ENCODE data around the gene LYAR. TPM values are rescaled to one million over a fixed set of nuclear protein-coding genes. Genes with fewer than 3 reads are reported as not detected.

The LYAR gene
- total and polyA plus RNA-seq, 2 of the 13 experiments (the other 11 are each of a cell fraction or from before 2014, with no cell fraction given): 7.8 to 94.2 TPM

DNA sequence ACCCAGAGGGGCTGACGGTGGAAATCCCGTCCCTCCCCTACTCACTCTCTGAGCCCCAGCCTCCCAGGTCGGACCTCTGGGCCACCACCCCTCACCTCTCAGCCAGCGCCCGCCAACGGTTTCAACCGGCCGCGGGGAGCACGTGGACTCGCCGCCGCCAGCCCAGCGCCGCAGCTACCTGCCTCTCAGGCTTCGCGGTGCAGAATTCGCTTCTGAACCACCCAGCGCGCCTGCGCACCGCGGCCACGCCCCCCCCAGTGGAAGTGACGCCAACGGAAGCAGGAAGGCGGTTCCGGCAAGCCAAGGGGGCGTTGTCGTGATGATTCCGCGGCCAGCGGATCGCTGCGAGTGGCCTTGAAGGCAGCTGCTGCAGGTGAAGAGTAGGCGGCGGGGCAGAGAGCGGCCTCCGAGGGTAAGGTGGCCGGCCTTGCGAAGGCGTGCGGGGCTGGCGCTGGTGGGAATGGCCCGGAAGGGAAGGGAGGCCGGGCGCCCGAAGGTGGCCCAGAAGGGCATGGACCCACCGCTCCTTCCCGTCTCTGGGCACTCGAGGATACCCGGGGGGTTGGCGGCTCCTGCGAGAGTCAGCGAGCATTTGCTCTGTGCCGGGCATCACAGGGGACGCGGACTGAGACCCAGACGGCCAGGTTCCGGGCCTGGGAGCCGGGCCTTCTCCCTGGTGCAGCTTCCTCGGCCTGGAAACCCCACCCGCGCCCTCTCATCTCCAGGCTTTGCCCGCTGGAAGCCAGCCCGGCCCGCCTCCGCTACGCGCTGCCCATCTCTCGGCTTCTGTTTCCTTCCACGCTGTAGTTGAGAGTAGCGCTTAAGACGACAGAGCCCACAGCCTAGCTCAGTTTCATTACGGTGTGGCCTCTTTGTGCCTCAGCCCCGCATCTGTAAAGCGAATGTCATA is at the start of gene LYAR, which contains the start of gene ZBTB49 (continued):
- TF ChIP-seq, protein P1, sequence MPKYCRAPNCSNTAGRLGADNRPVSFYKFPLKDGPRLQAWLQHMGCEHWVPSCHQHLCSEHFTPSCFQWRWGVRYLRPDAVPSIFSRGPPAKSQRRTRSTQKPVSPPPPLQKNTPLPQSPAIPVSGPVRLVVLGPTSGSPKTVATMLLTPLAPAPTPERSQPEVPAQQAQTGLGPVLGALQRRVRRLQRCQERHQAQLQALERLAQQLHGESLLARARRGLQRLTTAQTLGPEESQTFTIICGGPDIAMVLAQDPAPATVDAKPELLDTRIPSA (CRISPR knock-in tag; IDR thresholded peaks at IDR 0.05; ENCODE audit: borderline replicate concordance): no peak
- TF ChIP-seq TCF12 (IDR thresholded peaks at IDR 0.05): no peak
- TF ChIP-seq TCF12 (CRISPR knock-in tag; IDR thresholded peaks at IDR 0.05): no peak
- TF ChIP-seq, protein P2, sequence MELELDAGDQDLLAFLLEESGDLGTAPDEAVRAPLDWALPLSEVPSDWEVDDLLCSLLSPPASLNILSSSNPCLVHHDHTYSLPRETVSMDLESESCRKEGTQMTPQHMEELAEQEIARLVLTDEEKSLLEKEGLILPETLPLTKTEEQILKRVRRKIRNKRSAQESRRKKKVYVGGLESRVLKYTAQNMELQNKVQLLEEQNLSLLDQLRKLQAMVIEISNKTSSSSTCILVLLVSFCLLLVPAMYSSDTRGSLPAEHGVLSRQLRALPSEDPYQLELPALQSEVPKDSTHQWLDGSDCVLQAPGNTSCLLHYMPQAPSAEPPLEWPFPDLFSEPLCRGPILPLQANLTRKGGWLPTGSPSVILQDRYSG (CRISPR knock-in tag; IDR thresholded peaks at IDR 0.05): no peak
- TF ChIP-seq ZNF577 (CRISPR knock-in tag; IDR thresholded peaks at IDR 0.05; ENCODE audit: borderline replicate concordance, low read depth): no peak
- TF ChIP-seq, protein P3, sequence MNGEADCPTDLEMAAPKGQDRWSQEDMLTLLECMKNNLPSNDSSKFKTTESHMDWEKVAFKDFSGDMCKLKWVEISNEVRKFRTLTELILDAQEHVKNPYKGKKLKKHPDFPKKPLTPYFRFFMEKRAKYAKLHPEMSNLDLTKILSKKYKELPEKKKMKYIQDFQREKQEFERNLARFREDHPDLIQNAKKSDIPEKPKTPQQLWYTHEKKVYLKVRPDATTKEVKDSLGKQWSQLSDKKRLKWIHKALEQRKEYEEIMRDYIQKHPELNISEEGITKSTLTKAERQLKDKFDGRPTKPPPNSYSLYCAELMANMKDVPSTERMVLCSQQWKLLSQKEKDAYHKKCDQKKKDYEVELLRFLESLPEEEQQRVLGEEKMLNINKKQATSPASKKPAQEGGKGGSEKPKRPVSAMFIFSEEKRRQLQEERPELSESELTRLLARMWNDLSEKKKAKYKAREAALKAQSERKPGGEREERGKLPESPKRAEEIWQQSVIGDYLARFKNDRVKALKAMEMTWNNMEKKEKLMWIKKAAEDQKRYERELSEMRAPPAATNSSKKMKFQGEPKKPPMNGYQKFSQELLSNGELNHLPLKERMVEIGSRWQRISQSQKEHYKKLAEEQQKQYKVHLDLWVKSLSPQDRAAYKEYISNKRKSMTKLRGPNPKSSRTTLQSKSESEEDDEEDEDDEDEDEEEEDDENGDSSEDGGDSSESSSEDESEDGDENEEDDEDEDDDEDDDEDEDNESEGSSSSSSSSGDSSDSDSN (CRISPR knock-in tag; IDR thresholded peaks at IDR 0.05): peak; percentile 89
- 0 out of 2 replicates have a peak, but pooled peaks have one; percentile 22 for TF ChIP-seq SNAPC2 (CRISPR knock-in tag; IDR thresholded peaks at IDR 0.05)
- TF ChIP-seq, protein P4, sequence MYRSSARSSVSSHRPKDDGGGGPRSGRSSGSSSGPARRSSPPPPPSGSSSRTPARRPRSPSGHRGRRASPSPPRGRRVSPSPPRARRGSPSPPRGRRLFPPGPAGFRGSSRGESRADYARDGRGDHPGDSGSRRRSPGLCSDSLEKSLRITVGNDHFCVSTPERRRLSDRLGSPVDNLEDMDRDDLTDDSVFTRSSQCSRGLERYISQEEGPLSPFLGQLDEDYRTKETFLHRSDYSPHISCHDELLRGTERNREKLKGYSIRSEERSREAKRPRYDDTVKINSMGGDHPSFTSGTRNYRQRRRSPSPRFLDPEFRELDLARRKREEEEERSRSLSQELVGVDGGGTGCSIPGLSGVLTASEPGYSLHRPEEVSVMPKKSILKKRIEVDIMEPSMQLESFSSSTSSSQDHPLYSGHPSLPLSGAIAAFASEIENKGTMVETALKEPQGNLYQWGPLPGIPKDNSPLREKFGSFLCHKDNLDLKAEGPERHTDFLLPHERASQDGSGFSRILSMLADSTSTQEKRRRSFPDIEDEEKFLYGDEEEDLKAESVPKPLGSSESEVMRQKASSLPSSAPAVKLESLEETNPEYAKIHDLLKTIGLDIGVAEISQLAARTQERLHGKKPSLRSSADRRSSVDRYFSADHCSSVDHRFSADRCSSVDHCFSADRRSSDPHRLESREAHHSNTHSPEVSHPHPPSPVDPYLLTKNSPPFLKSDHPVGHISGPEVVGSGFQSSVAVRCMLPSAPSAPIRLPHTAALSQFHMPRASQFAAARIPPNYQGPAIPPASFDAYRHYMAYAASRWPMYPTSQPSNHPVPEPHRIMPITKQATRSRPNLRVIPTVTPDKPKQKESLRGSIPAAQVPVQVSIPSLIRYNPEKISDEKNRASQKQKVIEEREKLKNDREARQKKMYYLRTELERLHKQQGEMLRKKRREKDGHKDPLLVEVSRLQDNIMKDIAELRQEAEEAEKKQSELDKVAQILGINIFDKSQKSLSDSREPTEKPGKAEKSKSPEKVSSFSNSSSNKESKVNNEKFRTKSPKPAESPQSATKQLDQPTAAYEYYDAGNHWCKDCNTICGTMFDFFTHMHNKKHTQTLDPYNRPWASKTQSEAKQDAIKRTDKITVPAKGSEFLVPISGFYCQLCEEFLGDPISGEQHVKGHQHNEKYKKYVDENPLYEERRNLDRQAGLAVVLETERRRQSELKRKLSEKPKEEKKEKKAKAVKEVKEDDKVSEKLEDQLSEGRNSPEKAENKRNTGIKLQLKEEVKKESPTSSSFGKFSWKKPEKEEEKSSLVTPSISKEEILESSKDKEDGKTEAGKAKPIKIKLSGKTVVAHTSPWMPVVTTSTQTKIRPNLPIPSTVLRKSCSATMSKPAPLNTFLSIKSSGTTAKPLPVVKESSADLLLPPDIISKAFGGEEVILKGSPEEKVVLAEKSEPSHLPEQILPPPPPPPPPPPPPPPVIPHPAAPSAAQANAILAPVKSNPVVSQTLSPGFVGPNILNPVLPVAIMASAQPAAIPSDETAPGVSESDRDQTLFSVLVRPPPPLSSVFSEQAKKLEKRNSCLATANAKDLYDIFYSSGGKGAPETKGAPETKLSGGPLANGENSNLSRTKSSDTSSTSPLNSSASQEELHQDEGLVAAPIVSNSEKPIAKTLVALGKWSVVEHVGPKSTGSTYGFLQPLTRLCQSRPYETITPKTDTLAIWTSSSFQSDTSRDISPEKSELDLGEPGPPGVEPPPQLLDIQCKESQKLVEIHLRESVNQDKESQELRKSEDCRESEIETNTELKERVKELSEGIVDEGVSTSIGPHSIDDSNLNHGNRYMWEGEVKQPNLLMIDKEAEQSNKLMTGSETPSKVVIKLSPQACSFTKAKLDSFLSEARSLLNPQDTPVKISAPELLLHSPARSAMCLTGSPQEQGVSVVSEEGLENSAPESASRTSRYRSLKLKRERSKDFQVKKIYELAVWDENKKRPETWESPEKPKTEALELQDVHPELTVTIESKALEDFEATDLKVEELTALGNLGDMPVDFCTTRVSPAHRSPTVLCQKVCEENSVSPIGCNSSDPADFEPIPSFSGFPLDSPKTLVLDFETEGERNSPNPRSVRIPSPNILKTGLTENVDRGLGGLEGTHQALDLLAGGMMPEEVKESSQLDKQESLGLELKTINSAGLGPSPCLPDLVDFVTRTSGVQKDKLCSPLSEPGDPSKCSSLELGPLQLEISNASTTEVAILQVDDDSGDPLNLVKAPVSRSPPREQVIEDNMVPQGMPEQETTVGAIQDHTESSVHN (CRISPR knock-in tag; IDR thresholded peaks at IDR 0.05): no peak
- TF ChIP-seq ZNF383 (CRISPR knock-in tag; IDR thresholded peaks at IDR 0.05; ENCODE audit: borderline replicate concordance): no peak
- no peak for TF ChIP-seq SIX1 (CRISPR knock-in tag; IDR thresholded peaks at IDR 0.05; ENCODE audit: borderline replicate concordance)
- no peak for TF ChIP-seq ZNF256 (CRISPR knock-in tag; conservative IDR thresholded peaks at IDR 0.05)
- no peak for TF ChIP-seq GTF3A (CRISPR knock-in tag; conservative IDR thresholded peaks at IDR 0.05)

Data from HepG2 (cell line).